ENCODE data around the gene XXYLT1.
"Not testable (repeated sequence)": the region's sequence is repeated elsewhere in the genome, so short reads cannot be mapped to it uniquely, and the experiment has no call there.

Gene XXYLT1

GRCh38 chr3:195111319-195111705, 159.6 kb downstream of the XXYLT1 start:
- TF ChIP-seq CTCF (IDR thresholded peaks at IDR 0.05; ENCODE audit: extremely low read depth, insufficient read depth, missing control alignments) = no peak
- DNase-seq (ENCODE audit: low spot score) = no peak
- in situ Hi-C loops (cut with MboI; ENCODE audit: low pct_unique_long_range_greater_than_20kb, low sequenced_read_pairs, unreplicated experiment) = no loop called here

GRCh38 chr3:195110647-195111318, 160.2 kb downstream of the XXYLT1 start:
- in situ Hi-C loops (cut with MboI; ENCODE audit: low pct_unique_long_range_greater_than_20kb, low sequenced_read_pairs, unreplicated experiment) = no loop called here
- no peak for TF ChIP-seq CTCF (IDR thresholded peaks at IDR 0.05; ENCODE audit: extremely low read depth, insufficient read depth, missing control alignments)
- no peak for DNase-seq (ENCODE audit: low spot score)

- in situ Hi-C loops (cut with MboI; ENCODE audit: low pct_unique_long_range_greater_than_20kb, low sequenced_read_pairs, unreplicated experiment) = loop anchor here (10.0 kb wide), 1 partner anchor 424 kb away; the partner anchor contains the start of gene FAM43A
- no peak for TF ChIP-seq CTCF (IDR thresholded peaks at IDR 0.05; ENCODE audit: extremely low read depth, insufficient read depth, missing control alignments)
- no peak for DNase-seq (ENCODE audit: low spot score)
Observed at GRCh38 chr3:195109098-195109657, 161.8 kb downstream of the XXYLT1 start.

- TF ChIP-seq CTCF (IDR thresholded peaks at IDR 0.05; ENCODE audit: extremely low read depth, insufficient read depth, missing control alignments) = no peak
- no peak for DNase-seq (ENCODE audit: low spot score)
- in situ Hi-C loops (cut with MboI; ENCODE audit: low pct_unique_long_range_greater_than_20kb, low sequenced_read_pairs, unreplicated experiment) = loop anchor here (10.0 kb wide), 1 partner anchor 423 kb away; the partner anchor contains the start of gene FAM43A
Observed at GRCh38 chr3:195107593-195107992, 163.4 kb downstream of the XXYLT1 start.

GRCh38 chr3:195107031-195107430, 163.9 kb downstream of the XXYLT1 start:
- not testable (repeated sequence) for DNase-seq (ENCODE audit: low spot score)
- in situ Hi-C loops (cut with MboI; ENCODE audit: low pct_unique_long_range_greater_than_20kb, low sequenced_read_pairs, unreplicated experiment) = loop anchor here (10.0 kb wide), 1 partner anchor 422 kb away; the partner anchor contains the start of gene FAM43A

- peak; percentile 100 for TF ChIP-seq CTCF (IDR thresholded peaks at IDR 0.05; ENCODE audit: extremely low read depth, insufficient read depth, missing control alignments)
- DNase-seq (ENCODE audit: low spot score) = peak; percentile 88
- in situ Hi-C loops (cut with MboI; ENCODE audit: low pct_unique_long_range_greater_than_20kb, low sequenced_read_pairs, unreplicated experiment) = loop anchor here (10.0 kb wide), 1 partner anchor 422 kb away; the partner anchor contains the start of gene FAM43A
Observed at GRCh38 chr3:195106418-195106906, 164.5 kb downstream of the XXYLT1 start.

GRCh38 chr3:195105841-195106417, 165.0 kb downstream of the XXYLT1 start:
- in situ Hi-C loops (cut with MboI; ENCODE audit: low pct_unique_long_range_greater_than_20kb, low sequenced_read_pairs, unreplicated experiment) = loop anchor here (10.0 kb wide), 1 partner anchor 421 kb away; the partner anchor contains the start of gene FAM43A
- DNase-seq (ENCODE audit: low spot score) = no peak

More at GRCh38 chr3:195105841-195106417, 165.0 kb downstream of the XXYLT1 start:
- TF ChIP-seq CTCF (IDR thresholded peaks at IDR 0.05; ENCODE audit: extremely low read depth, insufficient read depth, missing control alignments) = no peak
